ENCODE data around the gene SVIL.

Gene SVIL

GRCh38 chr10:29634764-29635625, at the start of gene SVIL:
SVIL (minus strand) TSS chr10:29634971; CDS start chr10:29555058, 79,913 bp downstream.
- no peak for DNase-seq (ENCODE audit: low spot score)

- no peak for DNase-seq (ENCODE audit: low spot score)
Observed at GRCh38 chr10:29681676-29682448, 47.1 kb upstream of the SVIL start.

- DNase-seq (ENCODE audit: low spot score) = no peak
Observed at GRCh38 chr10:29680091-29680490, 45.3 kb upstream of the SVIL start.

- DNase-seq (ENCODE audit: low spot score) = no peak
Observed at GRCh38 chr10:29676732-29677131, 42.0 kb upstream of the SVIL start.

- no peak for DNase-seq (ENCODE audit: low spot score)
Observed at GRCh38 chr10:29675984-29676383, 41.2 kb upstream of the SVIL start.

GRCh38 chr10:29671968-29672367, 37.2 kb upstream of the SVIL start:
- no peak for DNase-seq (ENCODE audit: low spot score)

GRCh38 chr10:29671228-29671780, 36.5 kb upstream of the SVIL start:
- no peak for DNase-seq (ENCODE audit: low spot score)

GRCh38 chr10:29670761-29671160, 36.0 kb upstream of the SVIL start:
- DNase-seq (ENCODE audit: low spot score) = no peak

- DNase-seq (ENCODE audit: low spot score) = no peak
Observed at GRCh38 chr10:29669149-29669548, 34.4 kb upstream of the SVIL start.

- DNase-seq (ENCODE audit: low spot score) = no peak
Observed at GRCh38 chr10:29668628-29669027, 33.9 kb upstream of the SVIL start.

- DNase-seq (ENCODE audit: low spot score) = no peak
Observed at GRCh38 chr10:29667191-29667590, 32.4 kb upstream of the SVIL start.

GRCh38 chr10:29666201-29666600, 31.4 kb upstream of the SVIL start:
- no peak for DNase-seq (ENCODE audit: low spot score)

GRCh38 chr10:29663718-29664117, 28.9 kb upstream of the SVIL start:
- DNase-seq (ENCODE audit: low spot score) = no peak

- DNase-seq (ENCODE audit: low spot score) = no peak
Observed at GRCh38 chr10:29658984-29659965, 24.5 kb upstream of the SVIL start.

GRCh38 chr10:29657719-29658274, 23.0 kb upstream of the SVIL start:
- no peak for DNase-seq (ENCODE audit: low spot score)

- DNase-seq (ENCODE audit: low spot score) = no peak
Observed at GRCh38 chr10:29656451-29656992, 21.8 kb upstream of the SVIL start.

GRCh38 chr10:29652192-29652591, 17.4 kb upstream of the SVIL start:
- DNase-seq (ENCODE audit: low spot score) = no peak

GRCh38 chr10:29651767-29652166, 17.0 kb upstream of the SVIL start:
- DNase-seq (ENCODE audit: low spot score) = no peak

GRCh38 chr10:29650552-29650944, 15.8 kb upstream of the SVIL start:
- no peak for DNase-seq (ENCODE audit: low spot score)

GRCh38 chr10:29649561-29650551, 15.1 kb upstream of the SVIL start:
- DNase-seq (ENCODE audit: low spot score) = no peak

Measured in hematopoietic multipotent progenitor cell treated with erythropoietin and hydrocortisone succinate and interleukin-3 and kit ligand, for 15 days (in vitro differentiated cells).